Gastroesophageal sphincter (tissue), 3 donors: Measurements from ENCODE around the gene STPG4.

Experiments
- CTCF ChIP-seq, 4 experiments: fragments of 200-600 bp in 2 of 4; fragments of 450-650 bp in 2 of 4; sonication (generic) in 1 of 4; IDR thresholded peaks; one replicate each; pipeline ENCODE4 v1.5.1; 2017 to 2019; ENCODE audit warnings: antibody characterized with exemption in 4 of 4, mild to moderate bottlenecking in 2 of 4, moderate library complexity in 2 of 4
- POLR2A ChIP-seq, 2 donors: fragments of 450-650 bp; IDR thresholded peaks; one replicate each; pipeline ENCODE4 v1.6.1; 2017; ENCODE audit warnings: antibody characterized with exemption in 2 of 2, mild to moderate bottlenecking in 2 of 2, moderate library complexity in 1 of 2
- POLR2AphosphoS5 ChIP-seq: sonication (generic); formaldehyde crosslinking; IDR thresholded peaks from one replicate; pipeline ENCODE4 v1.6.1; 2017; ENCODE audit warnings: antibody characterized with exemption

DNA sequence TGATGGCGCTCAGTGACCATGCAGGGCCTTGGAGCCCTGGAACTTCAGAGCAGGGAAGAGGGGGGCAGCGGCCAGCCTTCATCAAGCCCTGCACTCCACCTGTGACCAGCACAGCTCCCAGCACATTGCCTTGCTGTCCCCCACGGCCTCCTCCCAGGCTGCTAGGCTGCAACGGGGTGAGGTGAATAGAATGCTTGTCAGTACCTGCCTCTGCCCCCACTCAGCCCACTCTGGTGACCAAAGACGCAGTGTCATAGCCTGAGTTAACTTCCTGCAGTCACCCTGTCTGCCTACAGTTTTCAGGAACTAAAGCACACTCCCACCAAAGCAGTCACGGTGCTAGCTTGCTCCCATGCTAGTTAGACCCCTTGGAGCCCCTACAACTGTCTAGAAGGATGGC, 72.1 kb downstream of the STPG4 start:
- TF ChIP-seq POLR2AphosphoS5, result no peak
- no peak for TF ChIP-seq CTCF (IDR thresholded peaks at IDR 0.05)
- TF ChIP-seq POLR2A (IDR thresholded peaks at IDR 0.05), result no peak
